AG04450 (cell line): ENCODE results near the gene MOB3A. TPM values are rescaled to one million over a fixed set of nuclear protein-coding genes. Genes with fewer than 3 reads are reported as not detected.

Experiments used
- CTCF ChIA-PET: fragments of 300-600, 350-600 bp; formaldehyde crosslinking; extraction: SDS; loops from one replicate; lab custom pipeline; 2022; ENCODE audit warnings: antibody characterized with exemption, inconsistent platforms; lab: Charles Lee
- POLR2A ChIA-PET: fragments of 350-600 bp; formaldehyde crosslinking; extraction: SDS; loops from one replicate; lab custom pipeline; 2021; ENCODE audit warnings: antibody characterized with exemption, inconsistent platforms; lab: Yijun Ruan, JAX
- DNase-seq: peaks from one replicate; pipeline ENCODE4 v3.0.0-alpha.2; 2011; ENCODE audit warnings: low read depth, low spot score
- H3K27ac ChIP-seq: one replicate; pipeline ENCODE4 v1.5.1; 2012; ENCODE audit warnings: low read depth, low read length, control low read depth
- H3K27me3 ChIP-seq: one replicate; pipeline ENCODE4 v1.6.0; 2012; ENCODE audit warnings: low read length; ENCODE audit not compliant: control insufficient read depth, insufficient read depth
- H3K4me3 ChIP-seq: 2 replicates; pipeline ENCODE4 v1.5.1; 2011; ENCODE audit warnings: mild to moderate bottlenecking, low read depth, low read length, control low read depth
- H3K9me3 ChIP-seq: 2 replicates; pipeline ENCODE4 v1.5.1; 2012; ENCODE audit warnings: low read length; ENCODE audit not compliant: control insufficient read depth, insufficient read depth
- polyA plus RNA-seq: library from polyadenylated mRNA; depleted of rRNA; stranded (reverse); fragments of >200 nt; gene quantifications from 2 replicates; pipeline ENCODE4 v1.2.3, GENCODE V29; 2011
- TF ChIP-seq, protein P1 (sequence below): IDR thresholded peaks from 2 replicates; pipeline ENCODE4 v1.5.1; 2011; ENCODE audit warnings: low read depth, low read length, control low read depth, inconsistent platforms

MOB3A gene
- polyA plus RNA-seq, 1 experiment: 20.5 TPM

DNA sequence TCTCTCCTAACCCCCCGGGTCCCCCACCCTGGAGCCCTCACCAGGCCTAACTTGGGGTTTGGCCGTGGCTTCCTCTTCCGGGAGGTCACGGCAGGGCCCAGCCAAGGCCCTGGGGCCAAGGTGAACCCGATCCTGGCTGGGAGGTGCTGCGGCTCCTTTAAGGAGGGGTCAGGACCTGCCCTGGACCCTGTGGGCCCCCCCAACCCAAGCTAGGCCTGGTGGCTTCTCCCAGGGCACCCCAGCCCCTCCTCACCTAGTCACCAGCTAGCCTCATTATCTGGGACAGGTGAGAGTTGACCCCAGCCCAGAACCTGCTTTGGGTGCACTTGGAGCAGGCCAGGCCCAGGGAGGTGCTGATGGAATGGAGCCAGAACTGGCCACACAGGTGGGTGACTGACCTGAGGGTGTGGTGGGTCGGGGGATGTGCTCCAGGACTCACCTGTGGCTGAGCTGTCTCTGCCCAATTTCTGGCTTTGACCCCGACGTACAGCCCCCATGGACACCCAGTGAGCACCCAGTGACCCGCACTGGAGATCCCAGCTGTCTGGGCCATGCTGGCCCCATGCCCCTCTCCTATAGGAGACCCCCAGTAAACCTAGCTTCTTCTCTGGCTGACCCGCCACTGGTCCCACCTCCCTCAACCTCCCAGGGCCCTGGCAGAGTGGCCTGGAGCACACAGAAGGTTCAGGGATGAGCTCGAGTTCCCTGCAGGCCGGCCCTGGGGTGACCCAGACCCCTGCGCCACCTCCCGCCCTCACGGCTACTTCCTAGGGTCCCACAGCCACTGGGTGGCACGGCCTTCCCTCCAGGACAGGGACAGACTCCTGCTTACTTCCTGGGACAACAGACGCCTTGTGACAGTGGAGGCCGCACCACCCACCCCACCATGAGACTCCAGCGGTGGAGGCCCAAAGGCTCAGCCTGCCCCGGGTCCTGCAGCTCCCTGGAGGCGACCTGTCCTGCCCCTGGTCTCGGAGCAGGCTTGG, 38.3 kb downstream of the MOB3A start:
- Histone ChIP-seq H3K27me3 (no peaks in the 10 kb centered on the region), H3K9me3 (peaks cover 4% of the 10 kb centered on the region; the same call in 1 of the 2 replicates), H3K4me3 (no peak overlapping the region), H3K27ac (peak overlapping the region; percentile 31)
- ChIA-PET POLR2A (no interaction called here), CTCF (no interaction called here)
- TF ChIP-seq, protein P1, sequence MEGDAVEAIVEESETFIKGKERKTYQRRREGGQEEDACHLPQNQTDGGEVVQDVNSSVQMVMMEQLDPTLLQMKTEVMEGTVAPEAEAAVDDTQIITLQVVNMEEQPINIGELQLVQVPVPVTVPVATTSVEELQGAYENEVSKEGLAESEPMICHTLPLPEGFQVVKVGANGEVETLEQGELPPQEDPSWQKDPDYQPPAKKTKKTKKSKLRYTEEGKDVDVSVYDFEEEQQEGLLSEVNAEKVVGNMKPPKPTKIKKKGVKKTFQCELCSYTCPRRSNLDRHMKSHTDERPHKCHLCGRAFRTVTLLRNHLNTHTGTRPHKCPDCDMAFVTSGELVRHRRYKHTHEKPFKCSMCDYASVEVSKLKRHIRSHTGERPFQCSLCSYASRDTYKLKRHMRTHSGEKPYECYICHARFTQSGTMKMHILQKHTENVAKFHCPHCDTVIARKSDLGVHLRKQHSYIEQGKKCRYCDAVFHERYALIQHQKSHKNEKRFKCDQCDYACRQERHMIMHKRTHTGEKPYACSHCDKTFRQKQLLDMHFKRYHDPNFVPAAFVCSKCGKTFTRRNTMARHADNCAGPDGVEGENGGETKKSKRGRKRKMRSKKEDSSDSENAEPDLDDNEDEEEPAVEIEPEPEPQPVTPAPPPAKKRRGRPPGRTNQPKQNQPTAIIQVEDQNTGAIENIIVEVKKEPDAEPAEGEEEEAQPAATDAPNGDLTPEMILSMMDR: no peak
- DNase-seq: no peak

DNA sequence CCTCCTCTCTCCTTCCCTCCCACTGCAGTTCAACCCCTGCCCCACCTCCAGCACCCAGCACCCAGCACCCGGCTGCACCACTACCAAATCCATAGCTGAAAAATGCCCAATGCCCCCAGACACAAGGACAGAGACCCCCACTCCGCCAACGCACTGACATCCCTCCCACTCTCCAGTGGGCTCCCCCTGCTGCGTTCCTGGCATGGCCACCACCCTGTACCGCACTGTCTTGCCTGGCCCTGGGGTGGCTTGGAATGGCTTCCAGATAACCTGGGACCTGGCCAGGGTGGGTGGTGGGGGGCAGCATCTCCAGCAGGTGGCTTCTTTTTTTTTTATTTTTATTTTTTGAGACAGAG, 39.3 kb downstream of the MOB3A start:
- POLR2A ChIA-PET: interaction anchor here (0.6 to 0.7 kb wide), 2 partner anchors 15 to 39 kb away, joined by 3 to 5 read pairs; no protein-coding TSS in a partner anchor
- CTCF ChIA-PET: no interaction called here
- Histone ChIP-seq H3K27ac (peak overlapping the region; percentile 21), H3K9me3 (peaks cover 4% of the 10 kb centered on the region; the same call in 1 of the 2 replicates), H3K4me3 (no peak overlapping the region), H3K27me3 (no peaks in the 10 kb centered on the region)
- DNase-seq: no peak
- TF ChIP-seq, protein P1: no peak

DNA sequence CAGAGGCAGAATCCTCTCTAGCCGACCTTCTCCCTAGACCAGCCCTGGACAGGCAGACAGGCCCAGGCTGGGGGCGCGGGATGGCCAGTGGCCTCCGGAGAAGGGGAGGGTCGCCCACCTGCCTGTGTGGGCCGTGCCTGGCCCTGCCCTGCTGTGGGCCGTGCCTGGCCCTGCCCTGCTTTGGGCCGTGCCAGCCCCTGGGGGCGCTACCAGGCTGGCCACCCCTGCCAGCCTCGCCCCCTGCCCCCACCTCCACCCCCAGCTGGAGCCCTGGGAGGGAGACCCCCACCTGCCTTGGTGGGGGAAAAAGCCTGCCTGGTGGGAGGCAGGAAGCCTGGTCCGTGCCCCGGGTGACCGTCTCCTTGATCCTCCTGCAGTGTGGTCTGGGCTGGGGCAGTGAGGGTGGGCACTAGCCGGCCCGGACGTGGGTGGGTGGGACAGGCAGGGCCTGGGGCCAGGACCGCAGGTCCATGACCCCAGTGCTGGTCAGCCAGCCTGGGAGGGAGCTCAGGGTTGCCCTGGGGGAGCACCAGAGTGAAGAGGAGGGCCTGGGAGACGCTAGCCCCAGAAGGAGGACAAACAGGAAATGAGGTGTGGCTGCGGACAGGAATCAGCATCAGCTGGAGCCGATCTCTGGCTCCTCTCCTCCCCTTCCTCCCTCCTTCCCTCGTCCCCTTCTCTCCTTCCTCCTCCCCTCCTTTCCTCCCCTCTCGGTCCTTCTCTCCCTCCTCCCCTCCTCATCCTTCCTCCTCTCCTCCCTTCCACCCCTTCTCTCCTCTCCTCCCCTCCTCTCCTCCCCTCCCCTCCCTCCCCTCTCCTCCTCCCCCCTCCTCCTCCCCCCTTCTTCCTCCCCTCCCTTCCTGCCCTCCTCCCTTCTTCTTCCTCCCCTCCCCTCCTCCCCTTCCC, 39.9 kb downstream of the MOB3A start:
- CTCF ChIA-PET: no interaction called here

DNA sequence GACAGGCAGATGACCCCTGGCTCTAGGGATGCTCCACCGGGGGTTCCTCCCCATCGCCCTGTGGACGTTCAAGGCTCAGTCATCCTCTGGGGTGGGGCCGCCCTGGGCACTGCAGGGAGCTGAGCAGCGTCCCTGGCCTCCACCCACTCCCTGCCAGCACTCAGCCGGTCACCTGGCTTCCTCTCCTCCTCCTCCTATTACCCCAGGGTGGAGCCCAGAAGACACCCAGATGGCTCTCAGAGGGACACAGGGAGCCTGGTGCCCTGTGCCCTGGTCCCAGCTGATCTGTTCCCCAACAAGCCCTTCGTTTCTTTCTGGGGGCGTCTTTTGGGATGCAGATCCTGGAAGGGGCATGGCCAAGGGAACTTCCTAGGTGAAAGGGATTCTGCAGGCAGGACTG, 41.4 kb downstream of the MOB3A start:
- ChIA-PET CTCF (interaction anchor here (0.6 to 1.1 kb wide), 2 partner anchors 261 to 1055 kb away, joined by 4 to 6 read pairs; no protein-coding TSS in a partner anchor), POLR2A (interaction anchor here (0.6 to 0.7 kb wide), 2 partner anchors 71 to 421 kb away, joined by 3 to 6 read pairs; partner anchors contain the start of gene GADD45B)
- TF ChIP-seq, protein P1: no peak
- no peak overlapping the region for H3K27ac ChIP-seq
- H3K27me3 ChIP-seq: no peaks in the 10 kb centered on the region
- DNase-seq: no peak
- no peak overlapping the region for H3K4me3 ChIP-seq
- peaks cover 2% of the 10 kb centered on the region; the same call in 1 of the 2 replicates for H3K9me3 ChIP-seq

More for the DNA sequence above, 39.9 kb downstream of the MOB3A start:
- H3K4me3 ChIP-seq: peak overlapping the region; percentile 31
- H3K9me3 ChIP-seq: peaks cover 4% of the 10 kb centered on the region; the same call in 1 of the 2 replicates
- TF ChIP-seq, protein P1: no peak
- H3K27ac ChIP-seq: peak overlapping the region; percentile 81
- H3K27me3 ChIP-seq: no peaks in the 10 kb centered on the region
- POLR2A ChIA-PET: interaction anchor here (0.6 to 0.7 kb wide), 2 partner anchors 14 to 39 kb away, joined by 3 to 5 read pairs; no protein-coding TSS in a partner anchor
- no peak for DNase-seq
